ENCODE data around the gene DNAAF2.
"Not testable (repeated sequence)": the region's sequence is repeated elsewhere in the genome, so short reads cannot be mapped to it uniquely, and the experiment has no call there.

DNAAF2 gene, protein sequence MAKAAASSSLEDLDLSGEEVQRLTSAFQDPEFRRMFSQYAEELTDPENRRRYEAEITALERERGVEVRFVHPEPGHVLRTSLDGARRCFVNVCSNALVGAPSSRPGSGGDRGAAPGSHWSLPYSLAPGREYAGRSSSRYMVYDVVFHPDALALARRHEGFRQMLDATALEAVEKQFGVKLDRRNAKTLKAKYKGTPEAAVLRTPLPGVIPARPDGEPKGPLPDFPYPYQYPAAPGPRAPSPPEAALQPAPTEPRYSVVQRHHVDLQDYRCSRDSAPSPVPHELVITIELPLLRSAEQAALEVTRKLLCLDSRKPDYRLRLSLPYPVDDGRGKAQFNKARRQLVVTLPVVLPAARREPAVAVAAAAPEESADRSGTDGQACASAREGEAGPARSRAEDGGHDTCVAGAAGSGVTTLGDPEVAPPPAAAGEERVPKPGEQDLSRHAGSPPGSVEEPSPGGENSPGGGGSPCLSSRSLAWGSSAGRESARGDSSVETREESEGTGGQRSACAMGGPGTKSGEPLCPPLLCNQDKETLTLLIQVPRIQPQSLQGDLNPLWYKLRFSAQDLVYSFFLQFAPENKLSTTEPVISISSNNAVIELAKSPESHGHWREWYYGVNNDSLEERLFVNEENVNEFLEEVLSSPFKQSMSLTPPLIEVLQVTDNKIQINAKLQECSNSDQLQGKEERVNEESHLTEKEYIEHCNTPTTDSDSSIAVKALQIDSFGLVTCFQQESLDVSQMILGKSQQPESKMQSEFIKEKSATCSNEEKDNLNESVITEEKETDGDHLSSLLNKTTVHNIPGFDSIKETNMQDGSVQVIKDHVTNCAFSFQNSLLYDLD

DNA sequence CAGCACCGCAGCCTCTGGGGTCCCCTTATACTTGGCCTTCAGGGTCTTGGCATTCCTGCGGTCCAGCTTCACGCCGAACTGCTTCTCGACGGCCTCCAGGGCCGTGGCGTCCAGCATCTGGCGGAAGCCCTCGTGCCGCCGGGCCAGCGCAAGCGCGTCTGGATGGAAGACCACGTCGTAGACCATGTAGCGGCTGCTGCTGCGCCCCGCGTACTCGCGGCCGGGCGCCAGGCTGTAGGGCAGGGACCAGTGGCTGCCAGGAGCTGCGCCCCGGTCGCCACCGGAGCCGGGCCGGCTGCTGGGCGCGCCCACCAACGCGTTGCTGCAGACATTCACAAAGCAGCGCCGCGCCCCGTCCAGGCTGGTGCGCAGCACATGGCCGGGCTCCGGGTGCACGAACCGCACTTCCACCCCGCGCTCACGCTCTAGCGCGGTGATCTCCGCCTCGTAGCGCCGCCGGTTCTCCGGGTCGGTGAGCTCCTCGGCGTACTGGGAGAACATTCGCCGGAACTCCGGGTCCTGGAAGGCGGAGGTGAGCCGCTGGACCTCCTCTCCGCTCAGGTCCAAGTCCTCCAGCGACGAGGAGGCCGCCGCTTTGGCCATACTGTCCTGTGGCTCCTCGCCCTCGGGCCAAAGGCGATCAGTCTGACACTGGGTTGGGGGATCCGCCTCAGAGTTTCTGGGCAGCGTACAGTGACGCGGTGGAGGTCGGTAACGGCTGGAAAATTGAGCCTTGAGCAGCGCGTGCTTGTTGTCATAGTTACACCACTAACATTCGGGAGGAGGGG, at the start of gene DNAAF2:
DNAAF2 (minus strand) TSS at position 698 of the 788 bp plus-strand sequence; CDS start at position 603, 95 bp downstream.
- FAIRE-seq: no peak

DNA sequence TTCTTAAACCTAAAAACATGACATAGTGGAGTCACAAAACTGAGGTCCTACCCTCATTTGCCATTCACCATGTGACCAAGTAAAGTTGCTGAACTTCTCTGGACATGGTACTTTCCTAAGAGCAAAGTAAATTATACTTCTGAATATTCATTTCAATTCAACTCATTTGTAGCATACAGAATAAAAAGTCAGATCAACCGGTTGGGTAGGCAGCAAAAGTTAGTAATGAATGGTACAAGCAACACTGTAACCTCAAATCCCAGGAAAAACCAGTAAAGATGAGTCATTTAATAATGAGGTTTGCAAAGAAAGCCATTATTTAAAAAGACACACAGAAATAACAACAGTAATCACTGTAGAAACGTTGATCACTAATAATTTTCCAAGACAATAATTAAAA, 44.2 kb upstream of the DNAAF2 start:
- no peak for FAIRE-seq

DNA sequence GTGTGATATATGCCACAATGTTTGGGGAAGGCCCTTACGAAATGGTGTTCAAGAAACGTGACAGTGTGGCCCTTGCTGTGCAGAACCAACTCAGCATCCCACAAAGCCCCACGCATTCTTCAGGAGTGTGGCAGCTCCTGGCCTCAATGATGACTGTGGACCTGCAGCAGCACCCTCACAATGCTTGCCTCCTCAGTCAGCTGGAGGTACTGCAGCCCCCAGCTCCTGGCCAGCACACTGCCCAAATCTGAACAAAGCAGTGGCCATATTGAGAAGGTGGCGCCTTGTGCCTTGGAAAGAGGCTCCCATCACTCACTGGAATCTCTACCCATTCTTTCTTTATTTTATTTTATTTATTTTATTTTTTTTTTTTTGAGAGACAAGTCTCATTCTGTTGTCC, 42.6 kb upstream of the DNAAF2 start:
- FAIRE-seq: no peak

DNA sequence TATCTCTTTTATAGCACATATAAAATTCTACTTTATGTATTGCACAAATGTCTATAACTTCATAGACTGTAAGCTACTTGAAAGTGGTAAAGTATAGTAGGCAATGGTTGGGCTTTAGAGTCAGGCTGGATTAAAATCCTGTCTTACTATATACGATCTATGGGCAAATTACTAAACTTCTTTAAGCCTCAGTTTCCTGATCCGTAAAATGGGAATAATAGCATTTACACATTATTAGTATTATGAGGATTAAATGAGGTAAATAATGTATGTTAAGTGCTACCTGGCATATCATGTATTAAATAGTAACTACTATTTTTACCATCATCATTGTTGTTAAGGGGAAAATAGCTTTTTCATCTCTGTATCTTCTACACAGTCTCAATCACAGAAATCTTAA, 38.5 kb upstream of the DNAAF2 start:
- no peak for FAIRE-seq

DNA sequence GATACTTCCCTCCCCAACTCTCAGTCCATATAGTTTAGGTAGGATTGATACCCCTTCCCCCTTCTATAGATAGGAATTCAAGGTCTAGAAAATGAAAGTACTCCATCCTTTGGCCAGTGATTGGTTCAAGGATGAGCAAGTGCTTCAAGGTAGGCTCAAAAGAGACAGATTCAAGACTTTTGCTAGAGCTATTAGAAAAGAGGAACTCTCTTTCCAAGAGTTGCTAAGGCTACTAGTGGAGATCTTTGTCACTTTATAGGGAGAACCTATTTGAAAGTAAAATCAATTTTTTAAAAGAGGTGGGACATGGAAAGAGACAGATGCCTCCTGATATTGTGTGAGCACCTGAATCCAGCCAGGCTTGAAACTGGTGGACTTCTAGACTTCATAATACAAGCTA, 35.4 kb upstream of the DNAAF2 start:
- FAIRE-seq: no peak

DNA sequence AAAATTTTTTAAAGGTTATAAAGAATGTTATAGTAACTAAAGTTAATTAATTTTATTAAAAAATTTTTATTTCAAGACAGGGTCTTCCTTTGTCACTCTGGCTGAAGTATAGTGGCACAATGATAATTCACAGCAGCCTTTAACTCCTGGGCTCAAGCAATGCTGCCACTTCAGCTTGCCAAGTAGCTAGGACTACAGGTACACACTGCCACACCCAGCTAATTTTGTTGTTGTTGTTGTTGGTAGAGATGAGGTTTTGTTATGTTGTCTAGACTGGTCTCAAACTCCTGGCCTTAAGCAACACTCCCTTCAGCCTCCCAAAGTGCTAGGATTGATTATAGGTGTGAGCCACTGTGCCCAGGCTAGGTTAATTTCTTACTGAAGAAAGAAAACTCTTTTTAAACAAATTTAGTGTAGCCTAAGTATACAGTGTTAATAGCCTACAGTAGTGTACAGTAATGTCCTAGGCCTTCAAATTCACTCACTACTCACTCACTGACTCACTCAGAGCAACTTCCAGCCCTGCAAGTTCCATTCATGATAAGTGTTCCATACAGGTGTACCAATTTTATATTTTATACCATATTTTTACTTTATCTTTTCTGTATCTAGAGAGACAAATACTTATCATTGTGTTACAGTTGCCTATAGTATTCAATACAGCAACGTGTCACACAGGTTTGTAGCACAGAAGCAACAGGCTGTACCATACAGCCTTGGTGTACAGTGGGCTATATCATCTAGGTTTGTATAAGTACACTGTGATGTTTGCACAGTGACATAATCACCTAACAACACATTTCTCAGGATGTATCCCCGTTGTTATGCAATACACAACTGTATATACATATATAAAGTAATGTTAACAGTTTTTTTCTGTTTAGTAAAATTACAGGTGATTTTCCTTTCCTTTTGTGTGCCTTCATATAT, 24.7 kb upstream of the DNAAF2 start:
- peak; percentile 48 for FAIRE-seq

DNA sequence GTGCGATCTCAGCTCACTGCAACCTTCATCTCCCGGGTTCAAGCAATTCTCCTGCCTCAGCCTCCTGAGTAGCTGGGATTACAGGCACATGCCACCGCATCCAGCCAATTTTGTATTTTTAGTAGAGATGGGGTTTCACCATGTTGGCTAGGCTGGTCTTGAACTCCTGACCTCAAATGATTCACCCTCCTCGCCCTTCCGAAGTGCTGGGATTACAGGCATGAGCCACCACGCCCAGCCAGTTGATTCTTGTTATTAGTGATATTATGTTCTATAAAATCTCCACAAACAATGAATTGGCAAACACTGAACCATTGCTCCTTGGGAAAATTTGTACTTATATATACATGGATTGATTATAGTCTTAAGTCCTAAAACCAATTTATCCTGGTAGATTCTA, 22.5 kb upstream of the DNAAF2 start:
- not testable (repeated sequence) for FAIRE-seq

DNA sequence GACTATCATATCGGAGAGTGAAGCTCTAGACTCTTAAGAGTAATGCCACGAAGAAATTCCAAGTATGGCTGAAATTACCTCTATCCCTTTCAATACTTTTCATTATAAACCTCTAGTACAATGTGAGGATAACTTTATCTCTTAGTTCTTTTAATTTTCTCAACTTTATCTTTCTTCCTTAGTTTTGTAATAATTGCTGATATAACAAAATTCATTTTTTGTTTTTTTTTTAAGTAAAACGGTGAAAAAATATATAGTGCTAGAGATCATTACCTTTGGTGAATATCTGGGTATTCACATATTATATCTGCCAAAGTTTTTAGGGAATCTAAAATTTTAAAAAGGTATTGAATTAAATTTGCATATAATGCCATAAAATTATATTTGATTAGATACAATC, 19.5 kb upstream of the DNAAF2 start:
- FAIRE-seq: peak; percentile 89

DNA sequence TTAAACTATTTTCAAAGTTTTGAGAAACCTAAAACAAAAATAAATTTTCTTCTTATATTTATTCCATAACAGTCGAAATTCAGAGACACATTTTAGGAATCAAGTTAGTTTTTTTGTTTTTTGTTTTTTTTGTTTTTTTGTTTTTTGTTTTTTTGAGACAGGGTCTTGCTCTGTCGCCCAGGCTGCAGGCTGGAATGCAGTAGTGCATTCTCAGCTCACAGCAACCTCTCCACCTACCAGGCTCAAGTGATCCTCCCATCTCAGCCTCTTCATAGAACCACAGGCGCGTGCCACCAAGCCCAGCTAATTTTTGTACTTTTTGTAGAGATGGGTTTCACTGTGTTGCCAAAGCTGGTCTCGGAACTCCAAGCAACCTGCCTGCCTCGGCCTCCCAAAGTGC, 18.5 kb upstream of the DNAAF2 start:
- FAIRE-seq: peak; percentile 89

DNA sequence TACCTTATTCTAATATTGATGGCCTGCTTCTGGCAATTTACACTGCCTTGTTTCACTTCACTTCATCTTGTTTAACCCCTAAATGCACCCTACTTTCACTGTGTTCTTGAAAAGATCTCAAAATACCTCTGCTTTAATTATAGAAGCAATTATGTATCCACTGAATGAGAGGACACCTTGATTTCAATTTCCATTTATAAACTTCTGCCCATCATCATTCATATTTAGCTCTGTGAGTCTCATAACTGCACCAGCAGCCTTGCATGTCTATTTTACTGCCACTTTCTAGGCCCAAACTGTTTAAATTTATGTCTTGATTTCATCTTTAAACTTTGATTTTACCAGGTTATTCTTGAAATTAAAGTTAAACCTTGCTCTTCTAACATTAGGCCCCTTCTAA, 7.1 kb upstream of the DNAAF2 start:
- no peak for FAIRE-seq

DNA sequence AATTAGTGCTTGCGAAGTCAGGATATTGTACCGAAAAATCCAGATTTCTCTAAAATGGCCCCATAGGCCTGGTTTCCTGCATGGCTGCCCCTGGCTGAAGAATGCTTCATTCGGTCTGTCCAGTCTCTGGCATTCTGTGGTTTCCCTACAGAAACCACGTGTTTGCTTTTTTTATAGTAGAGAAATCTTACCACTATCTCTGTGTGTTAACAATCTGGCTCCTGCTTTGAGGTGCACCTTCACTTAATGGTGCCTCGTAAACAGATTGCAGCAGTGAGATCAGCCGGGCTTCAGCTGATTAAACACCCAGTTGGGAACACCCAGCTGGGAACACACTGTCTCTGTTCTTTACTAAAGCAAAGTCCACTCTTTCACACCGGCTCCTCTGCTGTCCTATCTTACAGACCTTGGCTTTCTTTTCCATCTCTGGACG, 6.7 kb upstream of the DNAAF2 start:
- FAIRE-seq: no peak

DNA sequence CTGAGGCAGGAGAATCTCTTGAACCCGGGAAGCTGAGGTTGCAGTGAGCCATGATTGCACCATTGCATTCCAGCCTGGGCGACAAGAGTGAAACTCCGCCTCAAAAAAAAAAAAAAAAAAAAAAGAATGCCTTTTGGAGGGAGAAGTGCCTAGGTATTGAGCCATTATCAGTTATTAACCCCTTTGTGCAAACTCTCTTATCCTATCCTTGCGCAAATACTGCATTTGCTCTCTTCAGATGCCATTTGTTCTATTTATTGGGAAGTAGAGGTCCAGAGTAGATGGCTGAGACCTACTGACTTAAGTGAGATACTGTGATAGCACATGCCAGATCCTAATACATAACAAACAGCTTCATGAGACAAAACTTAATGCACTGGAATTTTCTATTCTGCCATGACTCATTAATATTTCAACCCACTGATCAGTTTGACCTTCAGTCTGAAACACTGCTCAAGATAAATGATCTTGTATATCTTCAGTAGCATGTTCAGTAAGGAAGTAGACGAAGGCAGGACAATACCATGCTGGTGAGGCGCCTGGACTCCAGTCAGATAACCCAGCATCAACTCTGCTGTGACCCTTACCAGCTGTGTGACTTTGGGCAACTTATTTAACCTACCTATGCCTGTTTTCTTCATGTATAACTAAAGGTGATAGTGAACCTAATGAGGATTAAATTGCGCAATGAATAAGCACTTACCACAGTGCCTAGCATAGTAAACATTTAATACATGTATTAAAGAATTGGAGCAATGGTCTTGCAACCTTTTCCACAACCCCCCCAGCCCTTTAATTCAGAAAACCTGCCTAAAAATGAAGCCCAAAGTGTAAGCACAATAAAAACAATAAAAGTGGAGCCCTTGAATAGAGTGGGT, 5.7 kb upstream of the DNAAF2 start:
- no peak for FAIRE-seq

DNA sequence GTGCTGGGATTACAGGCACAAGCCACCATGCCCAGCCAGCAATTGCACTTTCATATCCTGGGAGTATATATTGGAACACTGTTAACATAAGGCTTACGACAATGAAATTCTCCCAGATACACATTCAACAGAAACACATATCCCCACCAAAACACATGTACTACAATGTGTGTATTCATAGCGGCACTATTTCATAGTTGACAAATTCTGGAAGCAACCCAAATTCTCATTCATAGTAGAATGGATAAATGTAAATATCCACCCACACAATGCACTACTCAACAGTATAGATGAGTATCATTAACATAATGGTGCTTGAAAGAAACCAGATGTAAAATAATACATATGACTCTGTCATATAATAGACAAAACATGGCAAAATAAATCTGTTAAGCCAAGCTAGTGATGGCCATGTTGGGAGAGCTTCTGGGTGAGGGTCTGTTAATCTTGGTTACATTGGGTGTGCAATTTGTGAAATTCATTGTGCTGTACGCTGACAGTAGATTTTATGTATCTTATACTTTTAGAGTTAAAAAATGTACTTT, 2.6 kb upstream of the DNAAF2 start:
- FAIRE-seq: no peak

DNA sequence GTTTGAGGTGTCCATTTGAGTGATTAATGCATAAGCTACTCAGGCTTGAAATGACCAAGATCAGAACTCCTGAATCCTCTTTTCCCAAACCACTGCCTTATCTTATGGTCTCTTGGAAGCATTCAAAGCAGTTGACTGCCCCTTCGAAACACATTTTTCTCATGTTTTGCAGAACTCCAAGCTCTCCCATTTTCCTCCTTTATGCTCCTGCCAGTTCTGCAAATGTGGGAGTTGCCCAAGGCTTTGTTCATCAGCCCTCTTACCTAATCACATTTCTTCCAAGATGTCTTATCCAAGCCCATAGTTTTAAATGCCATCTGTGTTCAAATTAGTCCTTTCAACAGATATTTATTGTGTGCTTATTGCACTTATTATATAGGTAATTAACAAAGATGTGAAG, 1.8 kb upstream of the DNAAF2 start:
- FAIRE-seq: no peak

DNA sequence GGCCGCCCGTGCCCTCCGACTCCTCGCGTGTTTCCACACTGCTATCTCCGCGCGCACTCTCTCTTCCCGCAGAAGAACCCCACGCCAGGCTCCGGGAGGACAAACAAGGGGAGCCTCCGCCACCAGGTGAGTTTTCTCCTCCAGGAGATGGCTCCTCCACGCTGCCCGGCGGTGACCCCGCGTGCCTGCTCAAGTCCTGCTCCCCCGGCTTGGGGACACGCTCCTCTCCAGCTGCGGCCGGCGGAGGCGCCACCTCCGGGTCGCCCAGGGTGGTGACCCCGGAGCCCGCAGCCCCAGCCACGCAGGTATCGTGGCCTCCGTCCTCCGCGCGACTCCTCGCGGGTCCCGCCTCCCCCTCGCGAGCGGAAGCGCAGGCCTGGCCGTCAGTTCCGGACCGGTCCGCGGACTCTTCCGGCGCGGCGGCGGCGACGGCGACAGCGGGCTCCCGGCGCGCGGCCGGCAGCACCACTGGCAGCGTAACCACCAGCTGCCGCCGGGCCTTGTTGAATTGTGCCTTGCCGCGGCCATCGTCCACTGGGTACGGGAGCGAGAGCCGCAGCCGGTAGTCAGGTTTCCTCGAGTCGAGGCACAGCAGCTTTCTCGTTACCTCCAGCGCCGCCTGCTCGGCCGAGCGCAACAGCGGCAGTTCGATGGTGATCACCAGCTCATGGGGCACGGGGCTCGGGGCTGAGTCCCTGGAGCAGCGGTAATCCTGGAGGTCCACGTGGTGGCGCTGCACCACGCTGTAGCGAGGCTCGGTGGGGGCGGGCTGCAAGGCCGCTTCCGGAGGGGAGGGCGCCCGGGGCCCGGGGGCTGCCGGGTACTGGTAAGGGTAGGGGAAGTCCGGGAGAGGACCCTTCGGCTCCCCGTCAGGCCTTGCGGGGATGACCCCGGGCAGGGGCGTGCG, 1.2 kb downstream of the DNAAF2 start:
- FAIRE-seq: no peak

DNA sequence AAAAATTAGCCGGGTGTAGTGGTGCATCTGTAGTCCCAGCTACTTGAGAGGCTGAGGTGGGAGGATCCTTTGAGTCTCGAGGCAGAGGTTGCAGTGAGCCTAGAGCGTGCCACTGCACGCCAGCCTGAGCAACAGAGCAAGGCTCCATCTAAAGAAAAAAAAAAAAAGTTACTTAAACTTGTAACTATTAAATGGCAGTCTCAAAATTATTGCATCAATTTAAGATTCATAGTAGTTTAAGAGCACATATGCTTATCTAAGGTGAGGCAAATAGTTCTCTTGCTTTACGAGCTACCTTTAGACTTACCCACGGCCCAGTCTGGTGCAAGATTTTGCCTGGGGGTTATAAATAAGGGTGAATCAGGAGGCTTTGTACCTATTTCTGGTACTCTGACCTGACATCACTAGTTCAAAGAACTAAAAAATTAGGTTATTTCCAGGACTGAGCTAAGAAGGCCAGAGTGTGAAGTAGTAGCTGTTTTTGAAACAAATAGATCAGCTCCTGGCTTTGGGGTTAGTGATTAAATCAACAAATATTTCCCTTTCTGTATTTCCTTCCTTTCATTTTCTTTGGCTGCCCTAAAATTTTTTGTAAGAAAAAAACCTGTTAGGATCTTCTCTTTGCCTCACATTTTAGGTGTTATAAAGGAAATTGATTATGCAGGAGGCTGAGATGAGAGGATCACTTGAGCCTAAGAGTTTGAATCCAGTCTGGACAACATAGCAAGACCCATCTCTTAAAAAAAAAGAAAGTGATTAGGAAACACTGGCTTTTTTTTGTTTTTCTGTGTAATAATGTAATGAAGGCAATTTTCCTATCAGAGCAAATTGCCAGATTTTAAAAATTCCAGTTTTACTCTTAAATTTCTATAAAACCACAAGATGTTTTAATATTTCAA, 10.9 kb downstream of the DNAAF2 start:
- FAIRE-seq: no peak

DNA sequence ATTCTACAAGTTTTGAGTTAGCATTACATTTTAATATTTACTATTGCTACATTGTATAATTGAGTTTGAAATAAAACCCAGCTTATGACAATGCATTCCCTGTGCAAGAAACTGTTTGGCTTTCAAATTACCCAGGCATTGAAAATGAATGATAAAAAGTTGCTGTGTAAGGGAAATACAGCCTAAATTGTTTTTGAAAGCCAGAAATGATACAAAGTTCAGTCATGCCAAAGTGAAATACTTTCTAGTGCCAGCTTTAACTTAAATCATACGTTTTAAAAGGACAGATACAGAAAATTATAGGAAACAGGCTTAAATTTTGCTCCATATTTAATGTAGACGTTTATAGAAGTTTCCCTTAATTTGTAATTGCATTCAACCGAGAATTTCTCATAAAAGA, 11.7 kb downstream of the DNAAF2 start:
- no peak for FAIRE-seq

DNA sequence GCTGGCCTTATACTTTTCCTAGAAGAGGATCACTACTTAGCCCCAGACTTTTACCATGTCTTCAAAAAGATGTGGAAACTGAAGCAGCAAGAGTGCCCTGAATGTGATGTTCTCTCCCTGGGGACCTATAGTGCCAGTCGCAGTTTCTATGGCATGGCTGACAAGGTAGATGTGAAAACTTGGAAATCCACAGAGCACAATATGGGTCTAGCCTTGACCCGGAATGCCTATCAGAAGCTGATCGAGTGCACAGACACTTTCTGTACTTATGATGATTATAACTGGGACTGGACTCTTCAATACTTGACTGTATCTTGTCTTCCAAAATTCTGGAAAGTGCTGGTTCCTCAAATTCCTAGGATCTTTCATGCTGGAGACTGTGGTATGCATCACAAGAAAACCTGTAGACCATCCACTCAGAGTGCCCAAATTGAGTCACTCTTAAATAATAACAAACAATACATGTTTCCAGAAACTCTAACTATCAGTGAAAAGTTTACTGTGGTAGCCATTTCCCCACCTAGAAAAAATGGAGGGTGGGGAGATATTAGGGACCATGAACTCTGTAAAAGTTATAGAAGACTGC, 12.9 kb downstream of the DNAAF2 start:
- no peak for FAIRE-seq
